Upper lobe of left lung (tissue), 4 donors: ENCODE data around the gene TXNRD1.
"Not testable (repeated sequence)": the region's sequence is repeated elsewhere in the genome, so short reads cannot be mapped to it uniquely, and the experiment has no call there.

Source experiments
- EP300 ChIP-seq, 4 donors: sonication (generic); formaldehyde crosslinking; IDR thresholded peaks; one replicate each; pipeline ENCODE4 v1.5.1; 2017; ENCODE audit warnings: antibody characterized with exemption in 4 of 4, control low read depth in 2 of 4
- POLR2AphosphoS5 ChIP-seq, 2 donors: sonication (generic); formaldehyde crosslinking; IDR thresholded peaks; one replicate each; pipeline ENCODE4 v1.5.1; 2017; ENCODE audit warnings: antibody characterized with exemption in 2 of 2

DNA sequence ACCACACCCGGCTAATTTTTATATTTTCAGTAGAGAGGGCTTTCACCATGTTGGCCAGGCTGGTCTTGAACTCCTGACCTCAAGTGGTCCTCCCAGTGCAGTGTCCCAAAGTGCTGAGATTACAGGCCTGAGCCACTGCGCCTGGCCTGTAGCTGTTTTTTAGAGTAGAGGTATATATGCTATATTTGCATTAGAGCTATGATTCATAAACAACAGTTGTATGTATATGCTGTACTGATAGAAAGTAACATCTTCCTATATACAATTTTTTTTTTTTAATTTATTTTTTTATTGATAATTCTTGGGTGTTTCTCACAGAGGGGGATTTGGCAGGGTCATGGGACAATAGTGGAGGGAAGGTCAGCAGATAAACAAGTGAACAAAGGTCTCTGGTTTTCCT, 107.0 kb downstream of the TXNRD1 start:
- not testable (repeated sequence) for TF ChIP-seq POLR2AphosphoS5, EP300 (IDR thresholded peaks at IDR 0.05)
